SK-N-SH treated with all-trans-retinoic acid at 6 μM for 48 hours (cell line): ENCODE results near the gene MIPEP.

Experiments used
- CREB5 ChIP-seq: fragments of 250-450 bp; sonication (Bioruptor Pico); IDR thresholded peaks from 2 replicates; pipeline ENCODE4 v1.5.1; 2020; ENCODE audit warnings: low read depth, mild to moderate bottlenecking, moderate library complexity
- CSDC2 ChIP-seq: fragments of 250-450 bp; sonication (Bioruptor Pico); IDR thresholded peaks from 2 replicates; pipeline ENCODE4 v1.5.0; 2020; ENCODE audit warnings: mild to moderate bottlenecking, moderate library complexity
- CSRNP3 ChIP-seq: fragments of 250-450 bp; sonication (Bioruptor Pico); IDR thresholded peaks from 2 replicates; pipeline ENCODE4 v1.5.1; 2021; ENCODE audit warnings: mild to moderate bottlenecking, moderate library complexity
- OSR1 ChIP-seq: fragments of 250-450 bp; sonication (Bioruptor Pico); IDR thresholded peaks from 2 replicates; pipeline ENCODE4 v1.8.0; 2022; ENCODE audit warnings: moderate library complexity, mild to moderate bottlenecking, inconsistent platforms
- PATZ1 ChIP-seq: fragments of 250-450 bp; sonication (Bioruptor Pico); IDR thresholded peaks from 2 replicates; pipeline ENCODE4 v1.8.0; 2020; ENCODE audit warnings: mild to moderate bottlenecking, moderate library complexity, borderline replicate concordance
- PPARA ChIP-seq: fragments of 250-450 bp; sonication (Bioruptor Pico); IDR thresholded peaks from 2 replicates; pipeline ENCODE4 v1.5.0; 2020; ENCODE audit warnings: mild to moderate bottlenecking, borderline replicate concordance
- RARB ChIP-seq: fragments of 250-450 bp; sonication (Bioruptor Pico); IDR thresholded peaks from 2 replicates; pipeline ENCODE4 v1.8.0; 2021; ENCODE audit warnings: mild to moderate bottlenecking, moderate library complexity
- TCF4 ChIP-seq: fragments of 250-450 bp; sonication (Bioruptor Pico); IDR thresholded peaks from 2 replicates; pipeline ENCODE4 v1.8.0; 2021; ENCODE audit warnings: mild to moderate bottlenecking, moderate library complexity, borderline replicate concordance
- ZFP3 ChIP-seq: fragments of 250-450 bp; sonication (Bioruptor Pico); IDR thresholded peaks from 2 replicates; pipeline ENCODE4 v1.5.0; 2020; ENCODE audit warnings: mild to moderate bottlenecking, moderate library complexity
- ZFP30 ChIP-seq: fragments of 450-650 bp; formaldehyde crosslinking; IDR thresholded peaks from 2 replicates; pipeline ENCODE4 v1.5.0; 2022; ENCODE audit warnings: mild to moderate bottlenecking, moderate library complexity
- ZNF8 ChIP-seq: fragments of 450-650 bp; formaldehyde crosslinking; IDR thresholded peaks from 2 replicates; pipeline ENCODE4 v1.5.0; 2020; ENCODE audit warnings: mild to moderate bottlenecking, moderate library complexity

GRCh38 chr13:23790577-23791170 is 98.5 kb downstream of the MIPEP start:
- TF ChIP-seq TCF4 (no peak), CSDC2 (CRISPR knock-in tag) (no peak), CREB5 (no peak), OSR1 (CRISPR knock-in tag) (no peak), ZFP30 (CRISPR knock-in tag) (no peak), ZFP3 (CRISPR knock-in tag) (no peak), RARB (CRISPR knock-in tag) (no peak), PPARA (no peak), ZNF8 (CRISPR knock-in tag) (no peak), PATZ1 (no peak), CSRNP3 (CRISPR knock-in tag) (no peak)
